Measurements from ENCODE around the gene GALNT17.
"Not testable (repeated sequence)": the region's sequence is repeated elsewhere in the genome, so short reads cannot be mapped to it uniquely, and the experiment has no call there.

Gene GALNT17

GRCh38 chr7:71708710-71709109 is 576.8 kb downstream of the GALNT17 start:
- DNase-seq, result no peak

GRCh38 chr7:71710442-71710841 is 578.5 kb downstream of the GALNT17 start:
- no peak for DNase-seq

GRCh38 chr7:71712653-71713180 is 580.8 kb downstream of the GALNT17 start:
- no peak for DNase-seq

GRCh38 chr7:71716690-71717089 is 584.7 kb downstream of the GALNT17 start:
- DNase-seq, result no peak

- DNase-seq, result no peak
Measured at GRCh38 chr7:71718563-71718962, 586.6 kb downstream of the GALNT17 start.

- no peak for DNase-seq
Measured at GRCh38 chr7:71721742-71722141, 589.8 kb downstream of the GALNT17 start.

GRCh38 chr7:71723859-71724258 is 591.9 kb downstream of the GALNT17 start:
- no peak for DNase-seq

- no peak for DNase-seq
Measured at GRCh38 chr7:71727347-71727746, 595.4 kb downstream of the GALNT17 start.

GRCh38 chr7:71731740-71732139 is 599.8 kb downstream of the GALNT17 start:
- no peak for DNase-seq

- peak; percentile 50 for DNase-seq
Measured at GRCh38 chr7:71733107-71733870, 601.3 kb downstream of the GALNT17 start.

- peak; percentile 40 for DNase-seq
Measured at GRCh38 chr7:71735961-71736556, 604.1 kb downstream of the GALNT17 start.

- DNase-seq, result not testable (repeated sequence)
Measured at GRCh38 chr7:71737931-71738540, 606.1 kb downstream of the GALNT17 start.

- no peak for DNase-seq
Measured at GRCh38 chr7:71739520-71740173, 607.7 kb downstream of the GALNT17 start.

- DNase-seq, result no peak
Measured at GRCh38 chr7:71740174-71740560, 608.2 kb downstream of the GALNT17 start.

GRCh38 chr7:71746006-71746405 is 614.1 kb downstream of the GALNT17 start:
- DNase-seq, result no peak

- no peak for DNase-seq
Measured at GRCh38 chr7:71750290-71750689, 618.3 kb downstream of the GALNT17 start.

- peak; percentile 11 for DNase-seq
Measured at GRCh38 chr7:71752171-71752935, 620.4 kb downstream of the GALNT17 start.

- DNase-seq, result no peak
Measured at GRCh38 chr7:71753236-71753635, 621.3 kb downstream of the GALNT17 start.

- DNase-seq, result no peak
Measured at GRCh38 chr7:71753956-71754664, 622.2 kb downstream of the GALNT17 start.

- no peak for DNase-seq
Measured at GRCh38 chr7:71754828-71755227, 622.9 kb downstream of the GALNT17 start.

- no peak for DNase-seq
Measured at GRCh38 chr7:71761336-71761735, 629.4 kb downstream of the GALNT17 start.
